CD14-positive monocyte (primary cell): ENCODE data around the gene SFI1. TPM values are rescaled to one million over a fixed set of nuclear protein-coding genes. Genes with fewer than 3 reads are reported as not detected.
A peak's percentile ranks its signal among the peaks of the same experiment; 100 is the strongest.
"Not testable (repeated sequence)": the region's sequence is repeated elsewhere in the genome, so short reads cannot be mapped to it uniquely, and the experiment has no call there.

ENCODE experiments used
- DNase-seq, 3 donors: peaks; one replicate each; pipeline ENCODE4 v3.0.0-alpha.2; 2011 to 2022
- H2AFZ ChIP-seq: 2 replicates; pipeline ENCODE4 v1.6.0; 2012; ENCODE audit warnings: mild to moderate bottlenecking, low read depth, low read length, inconsistent platforms; ENCODE audit not compliant: insufficient read depth, poor library complexity, severe bottlenecking
- H3K27ac ChIP-seq, 2 donors: 1 replicate in 1 of 2; 2 replicates in 1 of 2; pipeline ENCODE4 v1.5.1; 2012 to 2013; ENCODE audit warnings: low read length in 2 of 2, control low read depth in 1 of 2, inconsistent platforms in 1 of 2, low read depth in 1 of 2, mild to moderate bottlenecking in 1 of 2
- H3K27me3 ChIP-seq, 2 donors: one replicate each; pipeline versions ENCODE4 v1.6.0 to v1.6.1; 2011 to 2013; ENCODE audit warnings: low read length in 2 of 2; ENCODE audit not compliant: control insufficient read depth in 2 of 2, insufficient read depth in 2 of 2
- H3K36me3 ChIP-seq, 2 donors: replicated peaks in 1 of 2; 1 replicate in 1 of 2; 2 replicates in 1 of 2; pipeline versions ENCODE4 v1.5.1 to v1.6.1; 2012 to 2013; ENCODE audit warnings: low read length in 2 of 2, control low read depth in 1 of 2, inconsistent platforms in 1 of 2, mild to moderate bottlenecking in 1 of 2; ENCODE audit not compliant: insufficient read depth in 2 of 2, control insufficient read depth in 1 of 2
- H3K4me1 ChIP-seq, 2 donors: 1 replicate in 1 of 2; 2 replicates in 1 of 2; pipeline versions ENCODE4 v1.5.1 to v1.6.1; 2012 to 2013; ENCODE audit warnings: low read length in 2 of 2, control low read depth in 1 of 2, inconsistent platforms in 1 of 2, mild to moderate bottlenecking in 1 of 2, moderate library complexity in 1 of 2; ENCODE audit not compliant: insufficient read depth in 2 of 2, control insufficient read depth in 1 of 2
- H3K4me2 ChIP-seq: replicated peaks from 2 replicates; pipeline ENCODE3; 2012; ENCODE audit warnings: low read length, moderate library complexity, mild to moderate bottlenecking; ENCODE audit not compliant: poor library complexity, severe bottlenecking; ENCODE audit errors: extremely low read depth
- H3K4me3 ChIP-seq, 3 experiments: fragments of 200-600 bp in 1 of 3; sonication (generic) in 1 of 3; replicated peaks in 1 of 3; 1 replicate in 2 of 3; 2 replicates in 1 of 3; pipeline ENCODE4 v1.5.1; 2011 to 2013; ENCODE audit warnings: low read length in 3 of 3, mild to moderate bottlenecking in 3 of 3, control low read depth in 2 of 3, low read depth in 2 of 3, inconsistent platforms in 1 of 3, moderate library complexity in 1 of 3
- H3K79me2 ChIP-seq: 2 replicates; pipeline ENCODE4 v1.6.0; 2012; ENCODE audit warnings: mild to moderate bottlenecking, control low read depth, inconsistent platforms, low read length, moderate library complexity; ENCODE audit not compliant: insufficient read depth
- H3K9ac ChIP-seq: 2 replicates; pipeline ENCODE4 v1.6.0; 2017; ENCODE audit warnings: low read length, mild to moderate bottlenecking; ENCODE audit not compliant: insufficient read depth, poor library complexity, severe bottlenecking
- H3K9me3 ChIP-seq, 2 donors: replicated peaks in 1 of 2; 1 replicate in 1 of 2; 2 replicates in 1 of 2; pipeline versions ENCODE4 v1.5.1 to v1.6.1; 2012 to 2013; ENCODE audit warnings: low read length in 2 of 2, control low read depth in 1 of 2; ENCODE audit not compliant: control insufficient read depth in 1 of 2, insufficient read depth in 1 of 2
- H4K20me1 ChIP-seq: 2 replicates; pipeline ENCODE4 v1.6.0; 2012; ENCODE audit warnings: mild to moderate bottlenecking, low read length, control low read depth, moderate library complexity; ENCODE audit not compliant: insufficient read depth
- H3K27ac Mint-ChIP-seq, 7 donors: one replicate each; pipeline ENCODE4 v1.8.0; 2020; ENCODE audit warnings: mild to moderate bottlenecking in 7 of 7, mixed read lengths in 7 of 7, moderate library complexity in 6 of 7, inconsistent platforms in 2 of 7
- H3K27me3 Mint-ChIP-seq, 3 donors: one replicate each; pipeline ENCODE4 v1.8.0; 2021 to 2022; ENCODE audit warnings: low read depth in 3 of 3, mild to moderate bottlenecking in 3 of 3, mixed read lengths in 3 of 3, moderate library complexity in 3 of 3, inconsistent platforms in 1 of 3
- H3K36me3 Mint-ChIP-seq, 2 donors: one replicate each; pipeline ENCODE4 v1.8.0; 2020; ENCODE audit warnings: mixed read lengths in 2 of 2, inconsistent platforms in 1 of 2, mild to moderate bottlenecking in 1 of 2
- H3K4me1 Mint-ChIP-seq: one replicate; pipeline ENCODE4 v1.8.0; 2020; ENCODE audit warnings: mild to moderate bottlenecking, mixed read lengths
- H3K4me3 Mint-ChIP-seq, 2 donors: one replicate each; pipeline ENCODE4 v1.8.0; 2020; ENCODE audit warnings: mild to moderate bottlenecking in 2 of 2, mixed read lengths in 2 of 2, moderate library complexity in 1 of 2
- H3K9me3 Mint-ChIP-seq, 7 donors: one replicate each; pipeline ENCODE4 v1.8.0; 2020 to 2022; ENCODE audit warnings: mixed read lengths in 7 of 7, mild to moderate bottlenecking in 6 of 7, moderate library complexity in 6 of 7, inconsistent platforms in 2 of 7
- CTCF ChIP-seq: fragments of 200-600 bp; IDR thresholded peaks from one replicate; pipeline ENCODE4 v1.8.0; 2022; ENCODE audit warnings: antibody characterized with exemption, mild to moderate bottlenecking
- WGBS: methylation state at CpG from one replicate; pipeline ENCODE4 v1.1.5; 2013; ENCODE audit warnings: missing lambda C conversion rate; ENCODE audit not compliant: insufficient coverage; 5-methylcytosine and 5-hydroxymethylcytosine counted together
- intact Hi-C, 2 donors: fragments of 100-400 bp; cut with micrococcal nuclease; formaldehyde crosslinking; loops; one replicate each; pipeline versions ENCODE4 v1.15.0 to v1.15.1; 2023
- polyA plus RNA-seq, 3 donors: library from polyadenylated mRNA; depleted of rRNA in 1 of 3; unstranded in 2 of 3; stranded (reverse) in 1 of 3; fragments of 300-500 nt in 2 of 3; fragments of >200 nt in 1 of 3; fragmentation: Illumina TruSeq in 2 of 3; gene quantifications; 1 replicate in 2 of 3; 2 replicates in 1 of 3; pipeline ENCODE4 v1.2.3, GENCODE V29; 2012 to 2021

The SFI1 gene
- polyA plus RNA-seq, 3 donors = 1.7 to 43.4 (median 3.6) TPM

- H3K27me3 Mint-ChIP-seq = peaks cover 0 to 2% (median under 1%) of the 10 kb centered on the region in 3 donors
- Histone ChIP-seq H3K79me2 (peaks cover 4% of the 10 kb centered on the region), H4K20me1 (no peaks in the 10 kb centered on the region), H2AFZ (no peak overlapping the region), H3K27me3 (no peaks in the 10 kb centered on the region), H3K27ac (no peak overlapping the region), H3K4me2 (no peak overlapping the region), H3K36me3 (no peaks in the 10 kb centered on the region), H3K9ac (no peak overlapping the region), H3K9me3 (no peaks in the 10 kb centered on the region), H3K4me1 (no peaks in the 10 kb centered on the region), H3K4me3 (no peak overlapping the region)
- TF ChIP-seq CTCF = no peak
- 93% methylated on average over 6 of the region's 14 CpGs for WGBS
- intact Hi-C loops = no loop called here
- H3K9me3 Mint-ChIP-seq = peaks cover 0 to 9% (median 2%) of the 10 kb centered on the region in 7 donors
- no peak for DNase-seq
- peak overlapping the region in 1 of 7 donors; percentile 30 for H3K27ac Mint-ChIP-seq
- H3K36me3 Mint-ChIP-seq = peaks cover 5 to 17% of the 10 kb centered on the region in 2 donors
- peaks cover 5% of the 10 kb centered on the region for H3K4me1 Mint-ChIP-seq
- H3K4me3 Mint-ChIP-seq = no peak overlapping the region
Measured at GRCh38 chr22:31503211-31503964, 7.1 kb downstream of the SFI1 start.

DNA sequence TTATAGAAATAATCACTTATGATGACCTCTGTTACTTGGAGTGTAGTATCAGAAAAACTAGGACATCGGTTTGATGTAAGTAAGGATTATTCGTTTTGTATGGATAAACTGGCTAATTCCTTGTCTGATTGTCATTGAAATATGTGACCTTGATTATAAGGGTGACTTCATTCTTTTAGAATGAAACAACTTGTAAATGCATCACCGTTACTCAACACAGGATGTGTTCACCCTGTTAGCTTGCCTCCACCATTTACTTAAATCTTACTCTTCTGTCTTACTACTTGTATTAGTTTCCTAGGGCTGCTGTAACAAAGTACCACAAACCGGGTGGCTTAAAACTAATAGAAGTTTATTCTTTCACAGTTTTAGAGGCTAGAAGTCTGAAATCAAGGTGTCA, 7.9 kb downstream of the SFI1 start:
- Histone ChIP-seq H4K20me1 (no peaks in the 10 kb centered on the region), H3K27me3 (no peaks in the 10 kb centered on the region), H3K4me3 (no peak overlapping the region), H3K4me1 (no peaks in the 10 kb centered on the region), H3K79me2 (peaks cover 4% of the 10 kb centered on the region), H2AFZ (no peak overlapping the region), H3K9me3 (no peaks in the 10 kb centered on the region), H3K36me3 (peaks cover 0 to 4% of the 10 kb centered on the region in 2 donors), H3K4me2 (no peak overlapping the region), H3K27ac (no peak overlapping the region), H3K9ac (no peak overlapping the region)
- Mint-ChIP-seq H3K36me3 (peaks cover 12 to 23% of the 10 kb centered on the region in 2 donors), H3K27me3 (no peaks in the 10 kb centered on the region), H3K4me3 (no peak overlapping the region), H3K4me1 (peaks cover 5% of the 10 kb centered on the region), H3K27ac (no peak overlapping the region), H3K9me3 (peaks cover 0 to 9% (median 2%) of the 10 kb centered on the region in 7 donors)
- no CpG with 5 or more reads among the region's 4 CpGs for WGBS
- intact Hi-C loops = no loop called here
- DNase-seq = no peak
- TF ChIP-seq CTCF = no peak

GRCh38 chr22:31507517-31507916, 11.2 kb downstream of the SFI1 start:
- H3K4me1 ChIP-seq, H3K9me3 Mint-ChIP-seq, H3K9ac ChIP-seq, DNase-seq, H3K79me2 ChIP-seq, H3K27ac ChIP-seq, H3K4me3 ChIP-seq, H3K4me3 Mint-ChIP-seq, H4K20me1 ChIP-seq, H2AFZ ChIP-seq, H3K4me1 Mint-ChIP-seq, H3K27ac Mint-ChIP-seq, H3K27me3 ChIP-seq, H3K4me2 ChIP-seq, intact Hi-C loops, H3K9me3 ChIP-seq, H3K27me3 Mint-ChIP-seq: not testable (repeated sequence)
- H3K36me3 Mint-ChIP-seq = peaks cover 22 to 28% of the 10 kb centered on the region in 2 donors
- peaks cover 0 to 20% of the 10 kb centered on the region in 2 donors for H3K36me3 ChIP-seq
